Right ventricle myocardium inferior (tissue), 1 donor: ENCODE results near the gene PRKCA. TPM values are rescaled to one million over a fixed set of nuclear protein-coding genes. Genes with fewer than 3 reads are reported as not detected.
A peak's percentile ranks its signal among the peaks of the same experiment; 100 is the strongest.

Experiments
- ATAC-seq: fragments of 200-7000 bp; cut with Tn5 transposase; one replicate; pipeline ENCODE4 v1.9.1; 2020; ENCODE audit warnings: mild to moderate bottlenecking, moderate library complexity
- DNase-seq: peaks from one replicate; pipeline ENCODE4 v3.0.0; 2021; ENCODE audit errors: missing footprints
- intact Hi-C: fragments of 100-400 bp; cut with DNase I; formaldehyde crosslinking; loops from one replicate; pipeline ENCODE4 v1.11.0; 2022
- total RNA-seq: library from RNA; stranded (reverse); fragmentation: NEBNext Ultra II Directional; extraction: Animal tissue kit (Norgen Biotek cat#: 25700); gene quantifications from one replicate; pipeline ENCODE4 v1.2.1, GENCODE V29; 2021
- donor health status: DM: no; HTN: yes; CAD: no; lungs with severe emphysema.

PRKCA gene
- total RNA-seq, 1 donor from 2014 or later, result 6.9 TPM

GRCh38 chr17:66514227-66514806, 211.9 kb downstream of the PRKCA start:
- DNase-seq (no peak), ATAC-seq (no peak)
- intact Hi-C loops, result no loop called here

DNA sequence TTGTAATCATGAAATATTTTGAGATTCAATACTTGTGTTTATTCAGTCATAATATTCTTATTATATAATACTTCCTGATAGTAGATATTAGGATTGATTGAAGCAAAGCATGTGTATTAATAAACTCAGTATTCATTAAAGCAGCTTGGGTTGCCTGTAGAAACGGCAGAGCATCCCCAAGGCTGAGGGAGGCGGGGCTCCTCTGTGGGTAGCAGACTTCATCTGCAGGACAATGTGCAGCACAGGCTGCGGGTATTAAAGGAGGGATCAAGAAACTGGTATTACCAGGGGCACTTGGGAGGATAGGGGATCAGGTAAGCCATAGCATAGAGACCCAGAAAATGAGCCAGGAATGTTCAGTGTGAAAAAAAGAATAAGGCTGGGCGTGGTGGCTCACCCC, 213.6 kb downstream of the PRKCA start:
- no peak for DNase-seq
- no peak for ATAC-seq
- intact Hi-C loops, result no loop called here

GRCh38 chr17:66517336-66518009, 215.1 kb downstream of the PRKCA start:
- ATAC-seq (no peak), DNase-seq (no peak)
- intact Hi-C loops, result no loop called here

- intact Hi-C loops, result no loop called here
- DNase-seq (no peak), ATAC-seq (no peak)
These were observed 215.7 kb downstream of the PRKCA start for GRCh38 chr17:66518108-66518507.

- ATAC-seq (no peak), DNase-seq (no peak)
- intact Hi-C loops, result no loop called here
These were observed 216.3 kb downstream of the PRKCA start for GRCh38 chr17:66518677-66519076.

DNA sequence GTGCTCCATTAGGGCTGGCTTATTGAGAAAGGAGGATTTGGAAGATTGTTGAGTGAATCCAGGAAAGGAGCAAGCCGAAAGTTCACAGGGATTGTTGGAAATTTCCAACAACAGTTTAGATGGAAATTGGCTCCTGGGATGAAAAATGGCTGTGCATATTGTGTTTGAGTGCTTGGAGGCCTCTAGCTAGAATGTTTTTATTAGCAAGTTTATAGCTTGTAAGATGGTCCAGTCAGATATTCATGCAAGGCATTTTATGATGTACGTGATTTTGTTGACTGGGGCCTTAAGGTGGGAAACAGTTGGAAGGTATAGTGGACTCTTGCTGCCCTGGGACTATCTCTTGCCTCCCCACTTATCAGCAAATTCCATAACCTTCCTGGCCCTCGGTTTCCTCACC, 216.7 kb downstream of the PRKCA start:
- DNase-seq (no peak), ATAC-seq (no peak)
- intact Hi-C loops, result no loop called here

DNA sequence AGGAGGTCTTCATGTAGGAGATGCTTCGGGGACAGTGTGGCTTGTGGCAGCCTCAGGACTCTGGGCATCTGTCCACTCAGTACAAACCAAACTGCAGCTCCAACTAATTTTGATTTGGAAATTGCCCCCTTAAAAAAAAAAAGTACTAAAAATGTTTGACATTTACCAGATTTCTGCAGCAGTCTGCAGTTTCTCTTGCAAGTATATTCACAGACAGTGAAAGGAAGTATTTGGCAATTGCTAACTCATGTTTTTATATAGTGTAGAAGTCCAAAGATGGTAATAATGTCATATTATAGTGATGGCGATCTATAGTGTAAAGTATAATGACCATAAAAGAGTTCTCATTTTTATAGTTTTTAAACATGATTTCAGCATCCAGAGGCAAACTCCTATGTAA, 218.6 kb downstream of the PRKCA start:
- no peak for DNase-seq
- intact Hi-C loops, result no loop called here
- no peak for ATAC-seq

GRCh38 chr17:66522591-66523272, 220.3 kb downstream of the PRKCA start:
- DNase-seq (no peak), ATAC-seq (no peak)
- intact Hi-C loops, result no loop called here

- DNase-seq, result no peak
- intact Hi-C loops, result no loop called here
- no peak for ATAC-seq
These were observed 221.2 kb downstream of the PRKCA start for GRCh38 chr17:66523378-66524200.

- DNase-seq, result no peak
- no peak for ATAC-seq
- intact Hi-C loops, result no loop called here
These were observed 222.5 kb downstream of the PRKCA start for GRCh38 chr17:66524877-66525276.

DNA sequence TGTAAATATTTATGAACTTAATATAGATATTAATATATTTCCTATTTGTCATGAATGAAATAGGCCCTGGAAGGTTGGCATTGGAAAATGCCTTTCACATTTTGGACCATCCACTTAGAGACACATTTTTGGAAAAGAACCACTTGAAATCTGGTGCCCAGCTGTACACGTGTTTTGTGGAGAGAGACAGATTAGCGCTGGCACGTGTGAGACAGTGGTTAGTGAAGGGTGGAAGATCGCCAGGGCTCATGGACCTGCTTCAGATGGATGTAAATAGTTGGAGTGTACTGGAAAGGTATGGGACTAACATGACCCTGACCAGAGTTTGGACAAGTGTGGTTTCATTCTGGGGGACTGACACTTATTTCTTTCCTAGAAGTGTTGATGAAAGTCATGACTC, 222.9 kb downstream of the PRKCA start:
- no peak for DNase-seq
- peak; percentile 64 for ATAC-seq
- intact Hi-C loops, result no loop called here

- DNase-seq, result no peak
- intact Hi-C loops, result no loop called here
- no peak for ATAC-seq
These were observed 224.4 kb downstream of the PRKCA start for GRCh38 chr17:66526827-66527226.

- intact Hi-C loops, result no loop called here
- DNase-seq, result no peak
- ATAC-seq, result no peak
These were observed 224.9 kb downstream of the PRKCA start for GRCh38 chr17:66527335-66527734.

GRCh38 chr17:66531851-66532295, 229.5 kb downstream of the PRKCA start:
- no peak for ATAC-seq
- no peak for DNase-seq
- intact Hi-C loops, result no loop called here

GRCh38 chr17:66533572-66533971, 231.2 kb downstream of the PRKCA start:
- DNase-seq (no peak), ATAC-seq (no peak)
- intact Hi-C loops, result no loop called here

DNA sequence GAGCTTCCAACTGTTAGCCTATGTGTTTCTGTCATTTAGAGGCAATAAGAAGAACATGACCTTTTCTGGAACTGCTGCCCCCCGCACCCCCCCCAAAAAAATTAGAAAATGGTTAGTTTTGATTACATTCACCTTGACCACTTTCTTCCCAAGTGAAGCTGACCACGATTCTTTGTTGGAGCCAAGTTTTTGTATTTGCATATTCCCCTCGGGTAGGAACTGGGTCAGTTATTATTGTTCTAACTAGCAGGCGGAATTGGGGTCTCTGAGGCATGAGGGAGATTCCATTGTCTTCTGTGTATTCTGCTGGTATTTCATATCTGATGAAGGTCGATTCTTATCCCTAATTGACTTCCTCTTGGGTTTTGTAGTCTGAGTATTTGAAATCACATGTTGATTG, 231.6 kb downstream of the PRKCA start:
- DNase-seq, result no peak
- ATAC-seq, result no peak
- intact Hi-C loops, result no loop called here

DNA sequence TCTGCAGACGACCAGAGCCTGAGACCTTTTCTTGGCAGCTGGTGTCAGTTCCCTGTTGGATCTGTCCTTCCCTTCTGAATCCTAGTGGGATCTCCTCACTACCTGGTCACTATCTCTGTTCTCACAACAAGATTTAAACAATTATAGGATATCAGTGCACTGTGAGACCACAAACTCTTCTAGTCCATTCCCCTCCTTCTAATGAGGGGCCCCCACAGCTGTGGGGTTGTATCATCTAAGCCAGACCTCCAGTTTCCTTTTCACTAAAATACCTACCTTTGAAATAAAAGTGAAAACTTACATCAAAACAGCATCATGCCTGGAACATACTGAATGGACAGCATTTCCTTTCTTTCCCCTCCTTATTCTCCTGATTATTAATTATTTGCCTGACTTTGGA, 233.2 kb downstream of the PRKCA start:
- DNase-seq (no peak), ATAC-seq (no peak)
- intact Hi-C loops, result no loop called here

DNA sequence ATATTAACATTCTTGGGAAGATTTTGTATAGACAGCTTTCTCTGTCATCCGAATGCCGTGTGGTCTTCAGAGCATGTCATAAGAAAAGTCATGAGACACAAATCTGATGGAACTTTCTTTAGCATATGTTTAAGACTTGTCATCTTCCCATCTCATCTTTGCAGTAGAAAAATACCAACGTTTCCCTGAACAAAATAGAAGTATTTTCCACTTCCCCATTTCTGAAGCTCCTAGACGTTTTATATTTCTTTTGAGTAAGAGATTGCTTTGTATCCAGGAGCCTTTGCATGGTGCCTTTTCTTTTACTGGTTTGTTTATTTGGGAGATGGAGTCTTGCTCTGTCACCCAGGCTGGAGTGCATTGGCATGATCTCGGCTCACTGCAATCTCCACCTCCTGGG, 235.1 kb downstream of the PRKCA start:
- ATAC-seq (no peak), DNase-seq (no peak)
- intact Hi-C loops, result no loop called here

GRCh38 chr17:66538776-66539175, 236.4 kb downstream of the PRKCA start:
- ATAC-seq (no peak), DNase-seq (no peak)
- intact Hi-C loops, result no loop called here
